Measurements from ENCODE around the gene RND3.
A peak's percentile ranks its signal among the peaks of the same experiment; 100 is the strongest.

RND3 gene, protein sequence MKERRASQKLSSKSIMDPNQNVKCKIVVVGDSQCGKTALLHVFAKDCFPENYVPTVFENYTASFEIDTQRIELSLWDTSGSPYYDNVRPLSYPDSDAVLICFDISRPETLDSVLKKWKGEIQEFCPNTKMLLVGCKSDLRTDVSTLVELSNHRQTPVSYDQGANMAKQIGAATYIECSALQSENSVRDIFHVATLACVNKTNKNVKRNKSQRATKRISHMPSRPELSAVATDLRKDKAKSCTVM

DNA sequence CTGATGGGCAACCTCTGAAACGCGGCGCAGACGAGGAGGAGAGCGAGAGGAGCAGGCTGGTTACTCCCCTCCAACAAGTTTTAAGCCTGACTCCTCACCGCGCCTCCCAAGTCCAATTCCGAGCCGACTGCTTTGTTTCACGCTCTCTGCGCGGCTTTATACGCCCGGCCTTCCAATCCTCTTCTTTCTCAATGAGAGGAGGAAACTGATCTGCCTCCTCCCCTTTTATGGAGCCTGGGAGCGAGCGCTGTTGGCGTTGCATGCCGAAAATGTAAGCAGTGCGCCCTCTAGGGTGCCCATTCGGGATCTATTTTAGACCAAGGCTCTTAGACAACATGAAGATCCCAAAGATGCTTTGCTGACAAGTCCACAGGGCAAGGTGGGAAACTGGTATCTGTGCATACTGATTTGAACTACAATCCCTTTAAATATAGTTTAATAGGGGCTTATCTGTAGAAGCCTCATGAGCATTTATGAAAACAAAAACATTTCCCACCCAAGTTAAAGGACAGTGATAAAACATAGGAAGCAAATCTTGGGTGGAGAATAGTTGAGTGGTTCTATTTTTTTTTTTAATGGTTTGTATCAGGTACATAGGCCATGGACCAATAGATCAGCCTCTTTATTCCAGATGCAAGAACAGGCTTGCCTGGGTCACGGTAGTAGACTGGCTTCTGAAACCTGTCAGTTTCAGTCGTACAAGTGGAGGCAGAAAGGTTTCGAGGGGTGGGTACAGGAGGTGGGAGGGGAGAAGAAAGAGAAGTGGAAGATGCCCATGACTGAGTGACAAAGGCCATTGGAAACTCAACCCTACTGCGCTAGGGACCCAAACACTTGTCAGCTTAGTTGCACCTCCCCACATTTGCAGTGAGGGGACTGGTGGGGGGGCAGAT lies at the start of gene RND3:
TSS of gene RND3 (minus strand) at position 131 of the 893 bp plus-strand sequence. CDS start 250 bp downstream, outside the sequence.
- TF ChIP-seq, protein P1, sequence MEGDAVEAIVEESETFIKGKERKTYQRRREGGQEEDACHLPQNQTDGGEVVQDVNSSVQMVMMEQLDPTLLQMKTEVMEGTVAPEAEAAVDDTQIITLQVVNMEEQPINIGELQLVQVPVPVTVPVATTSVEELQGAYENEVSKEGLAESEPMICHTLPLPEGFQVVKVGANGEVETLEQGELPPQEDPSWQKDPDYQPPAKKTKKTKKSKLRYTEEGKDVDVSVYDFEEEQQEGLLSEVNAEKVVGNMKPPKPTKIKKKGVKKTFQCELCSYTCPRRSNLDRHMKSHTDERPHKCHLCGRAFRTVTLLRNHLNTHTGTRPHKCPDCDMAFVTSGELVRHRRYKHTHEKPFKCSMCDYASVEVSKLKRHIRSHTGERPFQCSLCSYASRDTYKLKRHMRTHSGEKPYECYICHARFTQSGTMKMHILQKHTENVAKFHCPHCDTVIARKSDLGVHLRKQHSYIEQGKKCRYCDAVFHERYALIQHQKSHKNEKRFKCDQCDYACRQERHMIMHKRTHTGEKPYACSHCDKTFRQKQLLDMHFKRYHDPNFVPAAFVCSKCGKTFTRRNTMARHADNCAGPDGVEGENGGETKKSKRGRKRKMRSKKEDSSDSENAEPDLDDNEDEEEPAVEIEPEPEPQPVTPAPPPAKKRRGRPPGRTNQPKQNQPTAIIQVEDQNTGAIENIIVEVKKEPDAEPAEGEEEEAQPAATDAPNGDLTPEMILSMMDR (IDR thresholded peaks at IDR 0.05; ENCODE audit: insufficient read depth, low read depth, low read length, missing control alignments): peak; percentile 89
- peak; percentile 99 for DNase-seq (ENCODE audit: low read depth)
- peak within 1 kb of the TSS; percentile 96 for H3K4me3 ChIP-seq (ENCODE audit: low read length)

DNA sequence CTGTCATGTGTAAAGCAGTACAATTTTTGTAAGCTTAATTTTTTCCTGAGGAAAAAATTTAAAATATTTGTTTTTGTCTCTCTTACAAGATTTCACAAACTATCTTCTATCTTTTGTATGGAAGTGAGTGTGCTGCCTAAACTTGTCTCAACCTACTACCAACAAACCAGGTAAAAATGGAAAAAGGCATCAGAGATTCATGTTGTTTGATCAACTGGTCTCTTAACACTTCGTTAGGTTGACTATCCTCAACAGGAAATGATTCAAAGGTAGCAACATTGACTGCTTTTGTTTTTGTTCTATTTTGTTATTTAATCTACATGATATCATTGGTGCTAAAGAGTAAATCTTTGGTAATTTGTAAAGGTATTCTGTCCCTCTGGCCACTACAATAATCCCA lies 47.7 kb upstream of the RND3 start:
- DNase-seq (ENCODE audit: low read depth): peak; percentile 75
- H3K4me3 ChIP-seq (ENCODE audit: low read length): no peak overlapping the region
- TF ChIP-seq, protein P1 (IDR thresholded peaks at IDR 0.05; ENCODE audit: insufficient read depth, low read depth, low read length, missing control alignments): no peak

DNA sequence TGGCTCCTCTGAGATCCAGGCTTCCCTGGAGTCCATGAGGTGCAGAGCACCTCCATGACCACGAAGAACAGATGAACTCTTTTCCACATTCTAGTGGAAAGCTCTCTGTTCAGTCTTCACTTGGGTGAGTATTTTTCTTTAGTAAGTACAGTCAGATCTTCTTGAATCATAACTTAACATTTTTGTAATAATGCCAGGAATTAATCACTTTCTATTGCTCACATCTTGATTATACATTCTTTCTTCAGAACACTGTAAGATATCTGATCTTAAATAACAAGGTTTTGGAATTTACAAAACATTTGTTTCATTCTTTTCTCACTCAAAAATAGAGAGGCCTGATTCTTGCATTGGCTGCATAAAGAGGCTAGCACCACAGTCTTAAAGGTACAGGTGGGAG lies 45.4 kb upstream of the RND3 start:
- no peak overlapping the region for H3K4me3 ChIP-seq (ENCODE audit: low read length)
- TF ChIP-seq, protein P1 (IDR thresholded peaks at IDR 0.05; ENCODE audit: insufficient read depth, low read depth, low read length, missing control alignments): no peak
- DNase-seq (ENCODE audit: low read depth): peak; percentile 29

DNA sequence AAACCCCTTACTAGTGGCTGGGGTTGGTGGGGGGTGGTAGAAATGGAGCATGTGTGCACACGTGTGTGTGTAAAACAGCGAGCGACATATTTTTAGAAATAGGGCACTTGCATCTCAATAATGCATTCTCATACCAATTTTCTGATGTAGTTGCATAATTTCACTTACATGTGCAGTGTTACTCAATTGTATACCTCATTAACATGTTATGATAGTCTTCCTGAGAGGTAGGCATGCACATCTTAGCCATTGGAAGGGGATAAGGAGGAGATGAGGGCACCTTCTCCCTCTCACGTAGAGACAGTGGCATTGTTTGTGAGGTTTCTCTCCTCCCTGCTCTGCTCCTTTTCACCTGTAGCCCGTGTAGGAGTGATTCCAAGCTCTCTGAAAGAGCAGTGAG lies 44.6 kb upstream of the RND3 start:
- DNase-seq (ENCODE audit: low read depth): peak; percentile 42
- no peak overlapping the region for H3K4me3 ChIP-seq (ENCODE audit: low read length)
- TF ChIP-seq, protein P1 (IDR thresholded peaks at IDR 0.05; ENCODE audit: insufficient read depth, low read depth, low read length, missing control alignments): no peak

DNA sequence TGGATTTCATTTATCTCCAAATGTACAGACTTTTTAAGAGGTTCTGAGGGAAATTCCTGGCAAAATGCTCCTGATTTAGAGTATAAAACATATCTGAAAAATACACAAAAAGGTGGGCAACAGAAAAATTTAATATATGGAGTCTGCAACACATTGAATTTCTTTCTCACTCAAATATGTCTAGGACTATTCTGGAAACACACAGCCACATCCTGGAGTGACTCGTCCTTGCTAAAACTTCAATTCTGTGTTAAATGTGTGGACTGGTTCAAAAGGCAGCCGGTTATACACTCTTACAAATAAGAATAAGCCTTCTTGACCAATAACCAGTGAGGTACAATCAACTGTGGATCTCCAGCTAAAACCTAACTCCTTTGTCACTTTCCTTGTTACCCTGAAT lies 44.1 kb upstream of the RND3 start:
- no peak overlapping the region for H3K4me3 ChIP-seq (ENCODE audit: low read length)
- DNase-seq (ENCODE audit: low read depth): peak; percentile 59
- TF ChIP-seq, protein P1 (IDR thresholded peaks at IDR 0.05; ENCODE audit: insufficient read depth, low read depth, low read length, missing control alignments): no peak

DNA sequence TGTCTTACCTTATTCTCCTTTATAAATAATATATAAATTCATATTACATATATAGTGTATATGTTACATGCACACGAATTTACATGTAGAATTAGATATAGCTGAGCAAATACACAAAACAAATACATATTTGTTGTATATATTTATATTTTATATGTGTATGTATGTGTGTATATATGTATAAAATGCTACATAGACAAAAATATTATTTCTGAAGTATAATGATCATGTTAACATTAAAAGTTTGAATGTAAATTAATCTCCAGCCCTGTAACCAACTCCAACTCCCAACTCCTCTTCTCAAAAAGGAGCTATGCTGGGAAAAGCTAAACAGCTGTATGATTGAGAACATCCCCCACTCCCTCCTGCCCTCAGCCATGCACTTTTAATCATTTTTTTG lies 42.7 kb upstream of the RND3 start:
- no peak overlapping the region for H3K4me3 ChIP-seq (ENCODE audit: low read length)
- no peak for DNase-seq (ENCODE audit: low read depth)
- TF ChIP-seq, protein P1 (IDR thresholded peaks at IDR 0.05; ENCODE audit: insufficient read depth, low read depth, low read length, missing control alignments): no peak

Data from epithelial cell of esophagus (primary cell).